GM12878 (cell line): ENCODE measurements around the gene DCST1. TPM values are rescaled to one million over a fixed set of nuclear protein-coding genes. Genes with fewer than 3 reads are reported as not detected.
A peak's percentile ranks its signal among the peaks of the same experiment; 100 is the strongest.

Experiments used
- CHD1 ChIP-seq: IDR thresholded peaks from 2 replicates; pipeline ENCODE4 v1.6.1; 2012; ENCODE audit warnings: low read depth, low read length, improper control_type of control experiment
- E2F8 ChIP-seq: fragments of 450-650 bp; IDR thresholded peaks from 2 replicates; pipeline ENCODE4 v1.6.1; 2018; ENCODE audit warnings: mild to moderate bottlenecking, low read depth, moderate library complexity; ENCODE audit not compliant: partially characterized antibody
- E4F1 ChIP-seq: fragments of 450-650 bp; IDR thresholded peaks from 2 replicates; pipeline ENCODE4 v1.6.1; 2018; ENCODE audit warnings: borderline replicate concordance, mild to moderate bottlenecking; ENCODE audit not compliant: partially characterized antibody
- EP300 ChIP-seq, 2 experiments: fragments of 150-350 bp in 1 of 2; IDR thresholded peaks; 2 replicates each; pipeline ENCODE4 v1.6.1; 2011 to 2012; ENCODE audit warnings: low read depth in 2 of 2, low read length in 2 of 2, borderline replicate concordance in 1 of 2, improper control_type of control experiment in 1 of 2, inconsistent platforms in 1 of 2; ENCODE audit not compliant: control insufficient read depth in 1 of 2
- FOXM1 ChIP-seq: IDR thresholded peaks from 2 replicates; pipeline ENCODE4 v1.6.1; 2012; ENCODE audit warnings: low read depth, mild to moderate bottlenecking, inconsistent platforms, low read length, moderate library complexity
- GATAD2B ChIP-seq: fragments of 450-650 bp; conservative IDR thresholded peaks from 2 replicates; pipeline ENCODE4 v1.6.1; 2017; ENCODE audit warnings: low read depth, mild to moderate bottlenecking, moderate library complexity
- MEF2B ChIP-seq: fragments of 450-650 bp; IDR thresholded peaks from 2 replicates; pipeline ENCODE4 v1.6.1; 2018; ENCODE audit warnings: mild to moderate bottlenecking, moderate library complexity; ENCODE audit not compliant: partially characterized antibody, poor library complexity, severe bottlenecking
- MTA3 ChIP-seq: IDR thresholded peaks from 2 replicates; pipeline ENCODE4 v1.6.1; 2012; ENCODE audit warnings: low read length, inconsistent platforms, borderline replicate concordance
- MYB ChIP-seq: fragments of 150-350 bp; IDR thresholded peaks from 2 replicates; pipeline ENCODE4 v1.6.1; 2014; ENCODE audit warnings: mild to moderate bottlenecking, low read depth, low read length, borderline replicate concordance
- NR2C2 ChIP-seq: IDR thresholded peaks from 2 replicates; pipeline ENCODE4 v1.6.1; 2011; ENCODE audit warnings: borderline replicate concordance, low read depth; ENCODE audit not compliant: control insufficient read depth, insufficient read length
- PAX5 ChIP-seq: IDR thresholded peaks from 2 replicates; pipeline ENCODE4 v1.6.1; 2011; ENCODE audit warnings: low read depth, low read length, borderline replicate concordance
- PKNOX1 ChIP-seq: fragments of 450-650 bp; IDR thresholded peaks from 2 replicates; pipeline ENCODE4 v1.6.1; 2016; ENCODE audit warnings: mild to moderate bottlenecking
- POLR2AphosphoS5 ChIP-seq: IDR thresholded peaks from 2 replicates; pipeline ENCODE4 v1.6.1; 2011; ENCODE audit warnings: mild to moderate bottlenecking, low read length, inconsistent platforms
- RAD51 ChIP-seq: fragments of 450-650 bp; IDR thresholded peaks from 2 replicates; pipeline ENCODE4 v1.6.1; 2016; ENCODE audit warnings: moderate library complexity, mild to moderate bottlenecking, inconsistent platforms
- RCOR1 ChIP-seq: conservative IDR thresholded peaks from 2 replicates; pipeline ENCODE4 v1.6.1; 2012; ENCODE audit warnings: low read depth, low read length, improper control_type of control experiment
- RELA ChIP-seq: fragments of 450-650 bp; IDR thresholded peaks from 2 replicates; pipeline ENCODE4 v1.8.0; 2014; ENCODE audit warnings: borderline replicate concordance; ENCODE audit not compliant: partially characterized antibody
- SKIL ChIP-seq: fragments of 450-650 bp; IDR thresholded peaks from 2 replicates; pipeline ENCODE4 v1.6.1; 2017; ENCODE audit warnings: mild to moderate bottlenecking, low read depth, inconsistent platforms; ENCODE audit not compliant: poor library complexity, severe bottlenecking
- SMARCA5 ChIP-seq: fragments of 450-650 bp; IDR thresholded peaks from 2 replicates; pipeline ENCODE4 v1.6.1; 2017; ENCODE audit warnings: mild to moderate bottlenecking
- STAT1 ChIP-seq: fragments of 450-650 bp; conservative IDR thresholded peaks from 2 replicates; pipeline ENCODE4 v1.6.1; 2014; ENCODE audit warnings: antibody characterized with exemption, mild to moderate bottlenecking
- ZNF274 ChIP-seq: IDR thresholded peaks from one replicate; pipeline ENCODE4 v1.8.0; 2011; ENCODE audit not compliant: insufficient read length, insufficient read depth
- ZNF384 ChIP-seq: IDR thresholded peaks from 2 replicates; pipeline ENCODE4 v1.6.1; 2012; ENCODE audit warnings: low read depth, mild to moderate bottlenecking, low read length, improper control_type of control experiment, borderline replicate concordance
- polyA plus RNA-seq, 11 experiments: library from polyadenylated mRNA; depleted of rRNA in 4 of 11; unstranded in 6 of 11; stranded (reverse) in 5 of 11; fragments of >200 nt; fragmentation: Nextera tagmentation in 4 of 11; fragmentation: Illumina TruSeq in 1 of 11; extraction: Ambion mirVana in 4 of 11; extraction: Trizol in 1 of 11; gene quantifications; 1 replicate in 1 of 11; 2 replicates in 10 of 11; pipeline versions ENCODE4 v1.2.1 to v1.2.3, GENCODE V29; 2011 to 2016; ENCODE audit warnings: inconsistent platforms in 2 of 11, missing spikeins in 2 of 11, low read depth in 1 of 11
- total RNA-seq, 4 experiments: library from RNA; depleted of rRNA in 3 of 4; stranded (reverse); fragments of >200 nt in 3 of 4; fragmentation: Illumina TruSeq in 1 of 4; extraction: Trizol in 1 of 4; gene quantifications; 2 replicates each; pipeline versions ENCODE4 v1.2.1 to v1.2.3, GENCODE V29; 2013 to 2021

The DCST1 gene
- total and polyA plus RNA-seq, 10 of the 15 experiments (the other 5 are each of a cell fraction or from before 2014, with no cell fraction given), result not detected

- peak; percentile 83; the same call in 1 of the 2 replicates for TF ChIP-seq SMARCA5
- no peak for TF ChIP-seq STAT1
- TF ChIP-seq MYB, result no peak
- no peak for TF ChIP-seq E2F8
- TF ChIP-seq MEF2B, result no peak
- TF ChIP-seq EP300 (IDR thresholded peaks at IDR 0.05; ENCODE audit: borderline replicate concordance in 1 of 2, control insufficient read depth in 1 of 2, low read depth in 2 of 2, low read length in 2 of 2), result no peak
- no peak for TF ChIP-seq ZNF384
- no peak for TF ChIP-seq RELA
- TF ChIP-seq NR2C2, result no peak
- TF ChIP-seq GATAD2B, result no peak; the same call in 1 of the 2 replicates
- no peak for TF ChIP-seq PAX5
- no peak for TF ChIP-seq POLR2AphosphoS5
- TF ChIP-seq PKNOX1, result no peak; the same call in 1 of the 2 replicates
- TF ChIP-seq SKIL, result no peak
- TF ChIP-seq FOXM1, result no peak
- no peak for TF ChIP-seq ZNF274
- TF ChIP-seq E4F1, result no peak
- TF ChIP-seq RCOR1, result no peak
- TF ChIP-seq CHD1, result no peak
- no peak for TF ChIP-seq RAD51
- TF ChIP-seq MTA3, result no peak
Observed at GRCh38 chr1:155050560-155051341, 17.1 kb downstream of the DCST1 start, which contains the start of gene ADAM15 (continued).
